Fibroblast of pulmonary artery (primary cell): Measurements from ENCODE around the gene OR51G1.
"Not testable (repeated sequence)": the region's sequence is repeated elsewhere in the genome, so short reads cannot be mapped to it uniquely, and the experiment has no call there.

Experiments used
- DNase-seq: peaks from one replicate; pipeline ENCODE4 v3.0.0-alpha.2; 2010; ENCODE audit warnings: low read depth
- H3K4me3 ChIP-seq: replicated peaks from 2 replicates; pipeline ENCODE4 v1.5.1; 2011; ENCODE audit warnings: low read depth, mild to moderate bottlenecking, control low read depth, low read length, moderate library complexity
- CTCF ChIP-seq: IDR thresholded peaks from 2 replicates; pipeline ENCODE4 v1.5.1; 2011; ENCODE audit warnings: mild to moderate bottlenecking, control low read depth, low read length, inconsistent platforms; ENCODE audit errors: missing control alignments

Gene OR51G1

GRCh38 chr11:4924239-4924638, at the start of gene OR51G1:
OR51G1 (minus strand) TSS chr11:4924339; CDS start chr11:4924339, 0 bp downstream.
- no peak for DNase-seq
- TF ChIP-seq CTCF, result no peak
- no peak within 1 kb of the TSS for H3K4me3 ChIP-seq

- no peak for DNase-seq
- no peak for TF ChIP-seq CTCF
- no peak overlapping the region for H3K4me3 ChIP-seq
Observed at GRCh38 chr11:4962816-4963215, 38.7 kb upstream of the OR51G1 start.

GRCh38 chr11:4960877-4961276, 36.7 kb upstream of the OR51G1 start:
- no peak overlapping the region for H3K4me3 ChIP-seq
- no peak for DNase-seq
- no peak for TF ChIP-seq CTCF

GRCh38 chr11:4957396-4957795, 33.3 kb upstream of the OR51G1 start:
- no peak for DNase-seq
- H3K4me3 ChIP-seq, result no peak overlapping the region
- TF ChIP-seq CTCF, result no peak

GRCh38 chr11:4955613-4956012, 31.5 kb upstream of the OR51G1 start, which contains the start of gene OR51A2:
OR51A2 (minus strand) TSS chr11:4955713; CDS start chr11:4955713, 0 bp downstream.
- not testable (repeated sequence) for H3K4me3 ChIP-seq, DNase-seq

- no peak within 1 kb of the TSS for H3K4me3 ChIP-seq
- TF ChIP-seq CTCF, result no peak
- no peak for DNase-seq
Observed at GRCh38 chr11:4947505-4947904, 23.4 kb upstream of the OR51G1 start, which contains the start of gene OR51A4. OR51A4 (minus strand) TSS chr11:4947605; CDS start chr11:4947100, 505 bp downstream.

GRCh38 chr11:4936745-4937144, 12.6 kb upstream of the OR51G1 start:
- no peak for TF ChIP-seq CTCF
- H3K4me3 ChIP-seq, result no peak overlapping the region
- no peak for DNase-seq
